Liver (tissue), 9 donors: ENCODE measurements around the gene ARFGAP3. TPM values are rescaled to one million over a fixed set of nuclear protein-coding genes. Genes with fewer than 3 reads are reported as not detected.

Source experiments
- DNase-seq: peaks from one replicate; pipeline ENCODE4 v3.0.0-alpha.2; 2017; ENCODE audit warnings: low spot score
- H3K27ac ChIP-seq, 2 donors: one replicate each; pipeline ENCODE4 v1.7.0; 2013; ENCODE audit warnings: inconsistent platforms in 2 of 2, low read length in 2 of 2, control low read depth in 1 of 2, low read depth in 1 of 2, mild to moderate bottlenecking in 1 of 2
- H3K27me3 ChIP-seq, 4 donors: one replicate each; pipeline versions ENCODE4 v1.6.1 to v1.7.0; 2013; ENCODE audit warnings: low read length in 3 of 4, inconsistent platforms in 1 of 4, mild to moderate bottlenecking in 1 of 4, moderate library complexity in 1 of 4; ENCODE audit not compliant: control insufficient read depth in 4 of 4, insufficient read depth in 4 of 4
- H3K36me3 ChIP-seq, 4 donors: one replicate each; pipeline versions ENCODE4 v1.6.1 to v1.7.0; 2013; ENCODE audit warnings: low read length in 3 of 4, mild to moderate bottlenecking in 3 of 4, low read depth in 1 of 4, moderate library complexity in 1 of 4; ENCODE audit not compliant: control insufficient read depth in 4 of 4, insufficient read depth in 3 of 4
- H3K4me1 ChIP-seq, 4 donors: one replicate each; pipeline versions ENCODE4 v1.6.1 to v1.7.0; 2013; ENCODE audit warnings: low read length in 3 of 4, mild to moderate bottlenecking in 3 of 4, moderate library complexity in 1 of 4; ENCODE audit not compliant: control insufficient read depth in 4 of 4, insufficient read depth in 4 of 4
- H3K4me3 ChIP-seq, 3 donors: one replicate each; pipeline versions ENCODE4 v1.6.1 to v1.7.0; 2013; ENCODE audit warnings: low read length in 3 of 3, control low read depth in 1 of 3, low read depth in 1 of 3, mild to moderate bottlenecking in 1 of 3
- H3K9ac ChIP-seq, 2 donors: one replicate each; pipeline ENCODE4 v1.7.0; 2013; ENCODE audit warnings: low read length in 2 of 2, mild to moderate bottlenecking in 2 of 2, moderate library complexity in 2 of 2, control low read depth in 1 of 2, low read depth in 1 of 2
- H3K9me3 ChIP-seq, 4 donors: one replicate each; pipeline versions ENCODE4 v1.6.1 to v1.7.0; 2013; ENCODE audit warnings: low read length in 3 of 4; ENCODE audit not compliant: control insufficient read depth in 4 of 4
- ATF3 ChIP-seq: IDR thresholded peaks from 2 replicates; pipeline ENCODE4 v1.6.1; 2016; ENCODE audit warnings: antibody characterized with exemption
- CTCF ChIP-seq: fragments of 150-350 bp; IDR thresholded peaks from 2 replicates; pipeline ENCODE4 v1.5.1; 2017; ENCODE audit warnings: improper control_type of control experiment, low read depth, low read length; ENCODE audit not compliant: missing input control
- EGR1 ChIP-seq, 2 donors: IDR thresholded peaks; 2 replicates each; pipeline ENCODE4 v1.6.1; 2016 to 2018; ENCODE audit warnings: antibody characterized with exemption in 2 of 2, low read depth in 2 of 2
- FOXA1 ChIP-seq: IDR thresholded peaks from 2 replicates; pipeline ENCODE4 v1.6.1; 2016; ENCODE audit warnings: antibody characterized with exemption
- FOXA2 ChIP-seq: IDR thresholded peaks from 2 replicates; pipeline ENCODE4 v1.6.1; 2016; ENCODE audit warnings: antibody characterized with exemption
- GABPA ChIP-seq, 2 donors: IDR thresholded peaks in 1 of 2; conservative IDR thresholded peaks in 1 of 2; 2 replicates each; pipeline ENCODE4 v1.6.1; 2016; ENCODE audit warnings: antibody characterized with exemption in 2 of 2, mild to moderate bottlenecking in 1 of 2, moderate library complexity in 1 of 2
- HNF4A ChIP-seq, 2 donors: conservative IDR thresholded peaks; 2 replicates each; pipeline ENCODE4 v1.6.1; 2016; ENCODE audit warnings: antibody characterized with exemption in 2 of 2, mild to moderate bottlenecking in 2 of 2
- HNF4G ChIP-seq: IDR thresholded peaks from 2 replicates; pipeline ENCODE4 v1.6.1; 2016; ENCODE audit warnings: antibody characterized with exemption
- JUND ChIP-seq, 2 donors: IDR thresholded peaks; 2 replicates each; pipeline ENCODE4 v1.6.1; 2016; ENCODE audit warnings: antibody characterized with exemption in 2 of 2
- MAX ChIP-seq: IDR thresholded peaks from 2 replicates; pipeline ENCODE4 v1.6.1; 2016; ENCODE audit warnings: antibody characterized with exemption
- NR2F2 ChIP-seq: IDR thresholded peaks from 2 replicates; pipeline ENCODE4 v1.6.1; 2016; ENCODE audit warnings: antibody characterized with exemption
- RAD21 ChIP-seq, 2 donors: IDR thresholded peaks; 2 replicates each; pipeline ENCODE4 v1.6.1; 2016; ENCODE audit warnings: antibody characterized with exemption in 2 of 2, mild to moderate bottlenecking in 2 of 2
- REST ChIP-seq: IDR thresholded peaks from 2 replicates; pipeline ENCODE4 v1.6.1; 2016; ENCODE audit warnings: antibody characterized with exemption, mild to moderate bottlenecking
- RXRA ChIP-seq, 2 donors: IDR thresholded peaks; 2 replicates each; pipeline ENCODE4 v1.6.1; 2017 to 2018; ENCODE audit warnings: antibody characterized with exemption in 2 of 2, mild to moderate bottlenecking in 1 of 2
- SP1 ChIP-seq: IDR thresholded peaks from 2 replicates; pipeline ENCODE4 v1.6.1; 2018; ENCODE audit warnings: antibody characterized with exemption, mild to moderate bottlenecking
- TAF1 ChIP-seq: conservative IDR thresholded peaks from 2 replicates; pipeline ENCODE4 v1.6.1; 2016; ENCODE audit warnings: antibody characterized with exemption, mild to moderate bottlenecking
- YY1 ChIP-seq: IDR thresholded peaks from 2 replicates; pipeline ENCODE4 v1.6.1; 2016; ENCODE audit warnings: antibody characterized with exemption, mild to moderate bottlenecking
- ZBTB33 ChIP-seq: IDR thresholded peaks from 2 replicates; pipeline ENCODE4 v1.6.1; 2016; ENCODE audit warnings: antibody characterized with exemption
- WGBS: extraction: QIAGEN DNeasy Blood & Tissue Kit; methylation state at CpG from one replicate; pipeline ENCODE4 v1.1.7; 2013; 5-methylcytosine and 5-hydroxymethylcytosine counted together
- polyA plus RNA-seq, 2 donors: library from polyadenylated mRNA; stranded (reverse) in 1 of 2; unstranded in 1 of 2; fragments of 200-250 nt in 1 of 2; fragments of >200 nt in 1 of 2; fragmentation: Nextera tagmentation in 1 of 2; extraction: Ambion mirVana in 1 of 2; gene quantifications; one replicate each; pipeline versions ENCODE4 v1.2.1 to v1.2.3, GENCODE V29; 2013 to 2015
- total RNA-seq, 2 donors: library from RNA; depleted of rRNA; stranded (reverse); fragments of >200 nt; gene quantifications; one replicate each; pipeline ENCODE4 v1.2.3, GENCODE V29; 2014
- donor health status: healthy.
- donor health status: healthy.
- donor health status: healthy.
- donor health status: healthy.
- donor health status: healthy.

ARFGAP3 gene
- total and polyA plus RNA-seq, 4 donors, result 18.2 to 55.1 (median 27.5) TPM

- TF ChIP-seq CTCF (no peak), TAF1 (no peak), ATF3 (no peak)
Observed at GRCh38 chr22:42796081-42796480, 61.0 kb downstream of the ARFGAP3 start (continued).

- DNase-seq, result no peak
- peaks cover 17 to 33% (median 22%) of the 10 kb centered on the region in 4 donors for H3K36me3 ChIP-seq
Observed at GRCh38 chr22:42794551-42795510, 62.2 kb downstream of the ARFGAP3 start.

More at GRCh38 chr22:42794551-42795510, 62.2 kb downstream of the ARFGAP3 start:
- no peak overlapping the region for H3K27ac ChIP-seq
- H3K4me1 ChIP-seq, result no peaks in the 10 kb centered on the region
- no peaks in the 10 kb centered on the region for H3K27me3 ChIP-seq
- WGBS, result 92% methylated on average over 25 of the region's 25 CpGs
- no peaks in the 10 kb centered on the region for H3K9me3 ChIP-seq
- no peak overlapping the region for H3K9ac ChIP-seq
- TF ChIP-seq ATF3 (no peak), CTCF (no peak), HNF4G (no peak), HNF4A (conservative IDR thresholded peaks at IDR 0.05) (no peak), FOXA1 (no peak), NR2F2 (no peak), RXRA (IDR thresholded peaks at IDR 0.05) (no peak), ZBTB33 (no peak), JUND (IDR thresholded peaks at IDR 0.05) (no peak), TAF1 (no peak), YY1 (no peak), RAD21 (IDR thresholded peaks at IDR 0.05) (no peak), GABPA (IDR thresholded peaks at IDR 0.05 in 1 of 2, conservative IDR thresholded peaks at IDR 0.05 in 1 of 2) (no peak), SP1 (no peak), EGR1 (IDR thresholded peaks at IDR 0.05; ENCODE audit: low read depth in 2 of 2) (no peak), REST (no peak), FOXA2 (no peak), MAX (no peak)
- no peak overlapping the region for H3K4me3 ChIP-seq
